Fibroblast of the aortic adventitia (primary cell): ENCODE data around the gene RHOA. TPM values are rescaled to one million over a fixed set of nuclear protein-coding genes. Genes with fewer than 3 reads are reported as not detected.
"Not testable (repeated sequence)": the region's sequence is repeated elsewhere in the genome, so short reads cannot be mapped to it uniquely, and the experiment has no call there.

ENCODE experiments used
- DNase-seq: peaks from one replicate; pipeline ENCODE4 v3.0.0-alpha.2; 2010; ENCODE audit warnings: low read depth
- H3K4me3 ChIP-seq: 2 replicates; pipeline ENCODE4 v1.5.1; 2011; ENCODE audit warnings: low read depth, mild to moderate bottlenecking, control low read depth, low read length, moderate library complexity
- total RNA-seq: library from RNA; depleted of rRNA; stranded (reverse); fragments of >200 nt; gene quantifications from 2 replicates; pipeline ENCODE4 v1.2.3, GENCODE V29; 2012; ENCODE audit warnings: low replicate concordance
- TF ChIP-seq, protein P1 (sequence below): IDR thresholded peaks from 2 replicates; pipeline ENCODE4 v1.5.1; 2011; ENCODE audit warnings: mild to moderate bottlenecking, low read length, control low read depth, inconsistent platforms; ENCODE audit not compliant: insufficient read depth

RHOA gene
- total RNA-seq, 1 donor = 643 TPM

DNA sequence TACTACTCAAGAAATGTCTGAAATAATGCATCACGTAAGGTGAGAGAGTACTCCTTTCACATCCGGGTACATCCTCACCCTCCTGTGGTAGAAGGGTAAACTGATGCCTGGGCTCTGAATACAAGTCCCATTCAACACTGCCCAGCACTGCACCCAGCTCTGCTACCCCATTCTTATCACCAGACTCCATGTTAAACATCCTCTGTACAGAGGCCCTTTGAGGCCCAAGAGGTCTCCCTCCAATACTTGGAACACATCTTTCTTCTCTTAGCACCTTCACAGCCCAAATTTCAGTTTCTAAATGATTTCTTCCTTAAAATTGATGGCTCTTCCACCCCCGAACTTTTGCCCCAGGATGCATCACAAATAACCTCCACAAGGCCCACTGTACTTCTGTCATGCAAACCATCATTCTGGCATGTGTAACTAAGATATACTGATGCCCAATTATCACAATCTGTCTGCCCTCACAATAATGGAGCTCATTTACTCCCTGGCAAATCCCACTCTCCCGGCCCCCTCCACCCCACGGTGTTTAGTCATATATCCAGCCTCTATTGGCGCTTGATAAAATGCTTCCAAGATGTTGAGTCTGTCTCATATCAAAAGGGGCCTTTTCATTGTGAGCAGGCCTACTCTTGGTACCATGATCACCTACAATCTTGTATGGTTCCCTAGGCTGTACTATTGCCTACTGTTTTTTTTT, 41.0 kb downstream of the RHOA start:
- TF ChIP-seq, protein P1, sequence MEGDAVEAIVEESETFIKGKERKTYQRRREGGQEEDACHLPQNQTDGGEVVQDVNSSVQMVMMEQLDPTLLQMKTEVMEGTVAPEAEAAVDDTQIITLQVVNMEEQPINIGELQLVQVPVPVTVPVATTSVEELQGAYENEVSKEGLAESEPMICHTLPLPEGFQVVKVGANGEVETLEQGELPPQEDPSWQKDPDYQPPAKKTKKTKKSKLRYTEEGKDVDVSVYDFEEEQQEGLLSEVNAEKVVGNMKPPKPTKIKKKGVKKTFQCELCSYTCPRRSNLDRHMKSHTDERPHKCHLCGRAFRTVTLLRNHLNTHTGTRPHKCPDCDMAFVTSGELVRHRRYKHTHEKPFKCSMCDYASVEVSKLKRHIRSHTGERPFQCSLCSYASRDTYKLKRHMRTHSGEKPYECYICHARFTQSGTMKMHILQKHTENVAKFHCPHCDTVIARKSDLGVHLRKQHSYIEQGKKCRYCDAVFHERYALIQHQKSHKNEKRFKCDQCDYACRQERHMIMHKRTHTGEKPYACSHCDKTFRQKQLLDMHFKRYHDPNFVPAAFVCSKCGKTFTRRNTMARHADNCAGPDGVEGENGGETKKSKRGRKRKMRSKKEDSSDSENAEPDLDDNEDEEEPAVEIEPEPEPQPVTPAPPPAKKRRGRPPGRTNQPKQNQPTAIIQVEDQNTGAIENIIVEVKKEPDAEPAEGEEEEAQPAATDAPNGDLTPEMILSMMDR = no peak
- DNase-seq = no peak
- no peak overlapping the region for H3K4me3 ChIP-seq

DNA sequence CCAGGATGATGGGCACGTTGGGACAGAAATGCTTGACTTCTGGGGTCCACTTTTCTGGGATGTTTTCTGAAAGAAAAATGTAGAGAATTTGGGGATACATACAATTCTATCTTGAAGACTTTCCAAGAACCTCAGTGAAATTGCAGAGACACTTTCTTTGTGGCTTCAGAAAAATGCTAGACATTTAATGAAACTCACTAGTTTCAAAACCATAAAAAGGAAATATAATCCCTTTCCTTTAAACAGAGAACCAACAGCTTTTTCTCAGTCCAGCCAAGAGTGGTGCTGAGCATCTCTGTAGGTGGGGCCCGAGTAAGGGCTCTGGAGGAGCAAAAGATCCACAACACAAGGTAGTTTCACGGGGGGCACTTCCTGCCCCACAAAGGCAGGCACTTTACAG, 49.2 kb downstream of the RHOA start:
- DNase-seq = no peak
- H3K4me3 ChIP-seq = no peak overlapping the region
- TF ChIP-seq, protein P1 = no peak

DNA sequence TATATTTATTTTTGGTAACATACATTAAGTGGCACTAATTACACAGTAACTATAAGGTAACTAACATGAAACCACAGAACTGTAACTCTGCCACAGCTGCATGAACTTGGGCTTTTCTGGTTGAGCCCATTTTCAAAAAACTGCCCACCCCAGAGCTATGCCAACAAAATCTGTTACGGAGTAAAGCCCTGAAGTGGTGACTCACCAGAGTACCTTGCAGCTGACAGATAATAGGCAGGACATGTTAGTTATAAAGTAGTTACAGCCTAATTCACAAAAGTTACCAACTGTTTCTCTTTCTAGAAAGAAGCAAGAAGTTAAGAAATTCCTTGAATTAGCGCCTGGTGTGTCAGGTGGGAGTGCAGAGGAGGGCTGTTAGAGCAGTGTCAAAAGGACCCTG, 52.2 kb downstream of the RHOA start:
- TF ChIP-seq, protein P1 = no peak
- peak; percentile 38 for DNase-seq
- H3K4me3 ChIP-seq = no peak overlapping the region

DNA sequence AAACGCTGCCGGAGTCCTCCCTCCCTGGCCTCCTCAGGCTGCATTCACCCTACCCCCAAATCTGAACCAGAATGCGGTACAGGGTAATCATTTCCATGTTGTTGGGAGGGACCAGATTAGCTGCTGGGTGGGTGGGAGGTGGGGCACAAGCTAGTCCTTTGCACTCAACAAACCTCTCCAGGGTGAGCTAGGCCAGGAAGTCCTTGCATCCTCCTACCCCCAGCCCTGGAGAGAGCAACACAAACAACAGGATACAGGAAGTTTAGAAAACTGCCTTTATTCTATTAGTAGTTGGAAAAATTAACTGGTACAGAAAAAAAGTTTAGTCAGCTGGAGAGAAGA, 52.9 kb downstream of the RHOA start:
- no peak for DNase-seq
- peak overlapping the region; percentile 56 for H3K4me3 ChIP-seq
- TF ChIP-seq, protein P1 = no peak

DNA sequence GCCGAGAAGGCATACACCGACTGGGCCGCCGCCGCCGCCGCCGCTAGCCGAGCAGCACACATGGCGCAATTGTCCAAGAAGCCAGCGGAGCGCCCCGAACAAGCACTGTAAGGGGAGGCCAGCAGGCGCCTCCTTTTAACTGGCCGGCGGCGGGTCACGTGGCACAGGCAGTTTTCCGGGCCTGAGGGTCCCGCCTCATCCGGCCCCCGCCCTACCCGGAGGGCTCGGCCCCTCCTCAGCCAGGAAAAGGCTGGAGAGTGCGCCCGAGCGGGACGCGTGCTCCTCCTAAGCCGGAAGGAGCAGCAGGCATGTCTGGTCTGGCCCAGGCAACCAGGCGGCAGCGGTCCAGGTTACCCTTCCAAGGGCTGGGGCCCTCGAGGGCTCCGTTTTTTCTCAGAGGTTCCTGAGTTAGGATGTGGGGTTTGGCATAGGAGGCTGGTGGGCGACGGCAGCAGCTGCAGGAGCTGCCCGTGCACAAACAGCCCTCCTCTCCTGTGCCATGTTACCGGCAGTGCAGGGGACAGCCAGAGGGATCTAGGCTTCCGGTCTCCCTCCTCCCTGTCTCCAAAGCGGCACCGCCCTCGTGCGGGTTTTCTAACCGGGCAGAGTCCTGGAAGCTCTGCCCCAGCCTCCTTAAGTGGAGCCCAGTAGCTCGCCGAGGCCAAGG, 53.4 kb downstream of the RHOA start, which contains the start of gene GPX1:
Gene GPX1, minus strand, starts transcription at position 137 of the 667 bp plus-strand sequence. Its CDS starts 75 bp downstream, at position 62.
- peak within 1 kb of the TSS; percentile 79 for H3K4me3 ChIP-seq
- DNase-seq = peak; percentile 95
- TF ChIP-seq, protein P1 = no peak

DNA sequence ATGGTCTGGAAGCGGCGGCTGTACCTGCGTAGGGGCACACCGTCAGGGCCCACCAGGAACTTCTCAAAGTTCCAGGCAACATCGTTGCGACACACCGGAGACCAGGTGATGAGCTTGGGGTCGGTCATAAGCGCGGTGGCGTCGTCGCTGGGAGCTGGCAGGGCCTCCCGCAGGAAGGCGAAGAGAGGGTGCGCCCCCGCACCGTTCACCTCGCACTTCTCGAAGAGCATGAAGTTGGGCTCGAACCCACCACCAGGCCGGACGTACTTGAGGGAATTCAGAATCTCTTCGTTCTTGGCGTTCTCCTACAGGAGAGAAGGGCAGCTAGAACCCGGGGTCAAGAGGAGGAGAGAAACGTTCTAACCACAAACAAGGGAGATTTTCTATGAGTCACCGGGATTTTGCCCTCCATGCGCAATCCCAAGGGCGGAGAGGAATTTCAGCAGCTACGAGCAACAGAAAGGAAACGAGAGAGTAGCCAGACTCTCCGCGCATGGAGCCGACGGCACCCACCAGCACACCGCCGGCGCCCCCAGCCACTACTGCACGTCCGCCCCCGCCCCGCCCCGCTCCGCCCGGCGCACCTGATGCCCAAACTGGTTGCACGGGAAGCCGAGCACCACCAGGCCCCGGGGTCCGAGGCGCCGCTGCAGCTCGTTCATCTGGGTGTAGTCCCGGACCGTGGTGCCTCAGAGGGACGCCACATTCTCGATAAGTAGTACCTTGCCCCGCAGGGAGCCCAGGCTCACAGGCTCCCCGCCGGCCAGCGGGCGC, 54.1 kb downstream of the RHOA start:
- peak; percentile 93 for DNase-seq
- peak overlapping the region; percentile 79 for H3K4me3 ChIP-seq

DNA sequence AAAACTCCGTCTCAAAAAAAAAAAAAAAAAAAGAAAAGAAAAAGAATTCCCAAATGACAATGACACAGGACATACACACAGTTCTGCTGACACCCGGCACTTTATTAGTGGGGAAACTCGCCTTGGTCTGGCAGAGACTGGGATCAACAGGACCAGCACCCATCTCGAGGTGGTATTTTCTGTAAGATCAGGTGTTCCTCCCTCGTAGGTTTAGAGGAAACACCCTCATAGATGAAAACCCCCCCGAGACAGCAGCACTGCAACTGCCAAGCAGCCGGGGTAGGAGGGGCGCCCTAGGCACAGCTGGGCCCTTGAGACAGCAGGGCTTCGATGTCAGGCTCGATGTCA, 54.7 kb downstream of the RHOA start:
- H3K4me3 ChIP-seq = peak overlapping the region; percentile 79
- DNase-seq = not testable (repeated sequence)
